Activated CD4-positive, alpha-beta T cell treated with anti-CD3 and anti-CD28 coated beads, Interleukin-2, Interleukin-6, amounts not matched to agents 100 ng/mL and 50 ng/mL, durations not matched to agents 16 hours and 8 hours (primary cell): ENCODE measurements around the gene CDH26.
A peak's percentile ranks its signal among the peaks of the same experiment; 100 is the strongest.
"Not testable (repeated sequence)": the region's sequence is repeated elsewhere in the genome, so short reads cannot be mapped to it uniquely, and the experiment has no call there.

Source experiments
- DNase-seq: peaks from one replicate; pipeline ENCODE4 v3.0.0-alpha.2; 2020

Gene CDH26

DNA sequence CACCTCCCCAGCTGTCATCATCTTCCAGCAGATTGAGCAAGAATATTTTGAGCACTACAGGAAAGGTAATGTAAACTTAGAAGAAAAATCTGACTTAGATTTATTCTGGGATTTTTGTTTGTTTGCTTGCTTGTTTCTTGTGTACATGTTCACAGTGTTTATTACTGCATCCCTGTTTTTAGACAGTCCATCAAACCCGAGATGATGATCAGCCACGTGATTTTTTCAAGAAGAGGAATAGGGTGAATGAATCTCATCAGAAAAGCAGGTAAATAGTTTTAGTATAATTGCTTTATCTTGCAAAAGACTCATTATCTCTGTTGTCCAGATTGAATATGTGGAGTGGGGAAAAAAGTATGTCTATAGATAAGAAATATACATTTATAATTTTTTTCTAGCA, 16.0 kb upstream of the CDH26 start:
- DNase-seq = no peak

DNA sequence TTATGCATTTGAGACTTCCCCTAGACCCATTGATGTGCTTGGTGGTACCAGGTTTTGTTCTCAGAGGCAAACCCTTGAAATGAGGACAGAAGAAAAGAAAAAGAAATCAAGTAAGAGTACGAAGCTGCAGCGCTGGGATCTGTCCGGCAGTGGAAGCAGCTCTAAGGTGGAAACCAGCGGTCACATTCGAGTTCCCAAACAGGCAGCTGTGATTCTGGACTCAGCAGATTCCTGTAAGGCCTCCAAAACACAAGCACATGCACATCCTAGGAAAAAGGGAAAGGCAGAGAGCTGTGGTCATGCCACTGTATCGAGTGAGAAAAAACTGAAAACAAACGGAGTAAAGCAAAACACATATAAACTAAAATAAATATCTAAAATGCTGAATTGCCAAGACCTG, 13.5 kb upstream of the CDH26 start:
- DNase-seq = no peak

DNA sequence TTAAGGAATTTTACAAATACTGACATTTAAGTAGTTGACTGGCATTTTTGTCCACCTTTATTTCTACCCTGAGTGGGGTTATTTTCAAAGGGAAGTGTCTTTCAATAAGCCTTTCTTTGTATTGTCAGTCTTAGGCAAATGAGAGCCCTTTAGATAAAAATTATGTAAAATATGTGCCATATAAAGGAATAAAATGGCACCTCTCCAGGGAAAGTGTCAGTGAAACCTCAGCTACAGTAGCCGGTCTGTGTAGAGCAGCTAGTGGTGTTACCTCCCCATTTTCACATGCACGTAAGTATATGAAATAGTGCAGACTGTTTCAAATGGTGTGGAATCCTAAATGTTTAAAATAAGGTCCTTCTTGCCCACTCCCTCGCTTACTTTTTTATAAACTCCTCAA, 13.0 kb upstream of the CDH26 start:
- DNase-seq = no peak

DNA sequence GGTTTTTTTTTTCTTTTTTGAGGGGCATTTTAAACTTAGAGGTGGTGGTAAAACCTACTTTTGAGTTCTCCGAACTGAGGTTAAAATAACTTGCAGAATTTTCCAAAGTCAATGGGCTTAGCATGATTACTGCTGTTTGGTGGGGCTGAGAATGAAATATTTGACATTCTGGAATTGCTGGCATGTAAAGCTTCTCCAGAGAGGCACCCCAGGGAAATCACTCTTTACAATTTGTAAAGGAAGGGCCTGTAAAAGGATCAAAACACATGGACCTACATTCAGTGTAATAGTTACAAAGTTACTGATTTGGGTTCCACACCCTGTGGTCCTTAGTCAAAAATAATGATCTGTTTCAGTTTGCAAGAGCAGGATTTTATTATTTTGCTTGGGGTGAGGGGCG, 12.5 kb upstream of the CDH26 start:
- no peak for DNase-seq

DNA sequence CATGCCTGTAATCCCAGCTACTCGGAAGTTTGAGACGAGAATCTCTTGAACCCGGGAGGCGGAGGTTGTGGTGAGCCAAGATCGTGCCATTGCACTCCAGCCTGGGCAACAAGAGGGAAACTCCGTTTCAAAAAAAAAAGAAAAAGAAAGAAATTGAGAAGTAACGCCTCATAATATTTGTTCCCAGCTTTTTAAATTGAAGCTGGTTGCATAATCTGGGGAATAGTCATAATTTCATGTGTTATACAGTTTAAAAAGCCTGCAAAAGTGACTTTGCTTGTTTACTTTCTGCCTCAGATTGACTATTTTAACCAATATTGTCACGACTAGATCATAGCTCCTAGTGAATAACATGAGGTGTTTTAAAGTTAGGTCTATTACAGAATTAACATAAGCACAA, 10.8 kb upstream of the CDH26 start:
- no peak for DNase-seq

DNA sequence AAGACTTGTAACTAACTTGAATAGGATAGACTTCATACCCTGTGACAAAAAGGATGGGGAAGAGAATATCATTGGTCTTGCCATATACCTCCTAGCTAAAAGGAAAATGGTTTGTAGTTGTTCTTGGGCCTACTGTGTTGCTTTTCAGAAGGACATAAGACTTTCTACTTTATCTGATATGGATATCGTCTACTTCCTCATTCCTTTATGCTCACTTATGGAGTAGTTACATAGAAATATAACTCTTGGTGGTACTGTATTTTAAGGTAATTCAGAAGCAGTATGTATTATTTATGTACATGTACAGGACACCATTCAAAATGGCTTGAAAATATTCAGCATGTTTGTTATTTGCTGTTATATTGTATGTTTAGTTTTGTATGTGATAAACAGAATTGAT, 10.0 kb upstream of the CDH26 start:
- no peak for DNase-seq

DNA sequence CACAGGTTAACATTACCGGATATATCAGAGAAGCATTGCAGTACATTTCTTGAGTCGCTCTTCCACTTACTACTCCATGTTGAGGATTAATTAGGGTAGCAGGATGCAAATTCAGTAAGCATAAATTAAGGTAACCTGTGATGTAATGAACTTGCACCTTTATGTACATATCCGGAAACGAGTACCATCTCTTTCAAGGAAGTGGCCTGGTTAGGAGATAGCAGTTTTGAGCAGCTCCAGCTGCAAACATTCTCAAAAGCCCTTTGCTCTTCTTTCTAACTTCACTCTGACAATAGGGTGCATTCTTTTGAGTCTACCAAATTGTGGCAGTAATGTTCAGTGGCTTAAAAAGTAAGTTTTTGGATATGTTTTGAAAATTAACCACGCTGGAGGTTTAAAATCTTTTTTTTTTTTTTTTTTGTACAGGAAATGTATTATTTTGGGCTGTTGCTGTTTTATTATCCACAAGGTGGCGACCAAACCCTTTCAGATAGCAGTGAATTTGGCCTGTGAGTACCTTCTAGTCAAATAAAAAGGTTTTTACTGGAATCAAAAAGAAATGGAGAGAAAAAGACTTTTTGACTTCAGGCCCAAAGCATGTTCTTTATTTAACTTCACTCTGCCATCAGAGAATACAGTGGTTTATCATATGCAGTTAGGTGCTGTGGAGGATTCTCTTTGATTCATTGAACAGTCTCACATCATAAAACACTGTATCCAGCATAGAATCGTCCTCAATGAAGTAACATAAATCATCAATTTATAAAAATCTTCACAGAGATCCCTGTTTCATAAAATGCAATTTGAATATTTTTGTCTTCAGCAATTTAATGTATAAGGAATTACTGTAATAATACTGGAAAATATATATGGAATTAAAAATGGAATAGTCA, 9.1 kb upstream of the CDH26 start:
- DNase-seq = peak; percentile 55

DNA sequence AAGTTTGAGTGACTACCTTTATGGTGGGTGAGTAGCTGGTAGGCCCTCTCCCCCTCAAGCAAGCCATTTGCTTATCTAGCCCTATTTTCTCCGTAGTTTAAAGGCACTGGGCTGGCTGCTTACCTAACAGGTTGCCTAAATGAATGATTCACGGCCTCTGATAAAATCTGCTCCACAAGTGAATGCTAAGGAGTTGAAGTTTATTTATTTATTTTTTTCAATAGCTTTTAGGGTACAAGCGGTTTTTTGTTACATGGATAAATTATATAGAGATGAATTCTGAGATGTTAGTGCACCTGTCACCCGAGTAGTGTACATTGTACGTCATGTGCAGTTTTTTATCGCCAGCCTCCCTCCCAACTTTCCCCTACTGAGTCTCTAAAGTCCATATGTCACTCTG, 8.3 kb upstream of the CDH26 start:
- no peak for DNase-seq

DNA sequence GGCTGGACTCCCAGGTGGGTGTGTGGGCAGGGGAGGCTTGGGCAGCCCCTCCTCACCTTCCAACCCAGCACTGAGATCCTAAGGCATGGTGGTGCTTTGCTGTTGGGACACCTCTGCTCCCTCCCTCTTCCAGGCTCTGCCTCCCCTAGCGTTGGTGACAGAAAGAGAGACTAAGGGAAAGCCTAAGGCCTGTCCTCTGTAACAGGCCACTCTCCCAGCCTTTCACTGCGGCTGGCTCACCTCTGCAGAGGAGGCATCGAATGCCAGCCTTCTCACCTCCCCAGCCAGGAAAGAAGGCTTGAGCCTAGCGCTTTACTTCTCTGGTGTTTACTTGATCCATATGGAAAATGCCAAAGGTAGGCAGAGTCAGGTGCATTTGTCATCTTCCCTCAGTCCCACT, 3.5 kb upstream of the CDH26 start:
- no peak for DNase-seq

DNA sequence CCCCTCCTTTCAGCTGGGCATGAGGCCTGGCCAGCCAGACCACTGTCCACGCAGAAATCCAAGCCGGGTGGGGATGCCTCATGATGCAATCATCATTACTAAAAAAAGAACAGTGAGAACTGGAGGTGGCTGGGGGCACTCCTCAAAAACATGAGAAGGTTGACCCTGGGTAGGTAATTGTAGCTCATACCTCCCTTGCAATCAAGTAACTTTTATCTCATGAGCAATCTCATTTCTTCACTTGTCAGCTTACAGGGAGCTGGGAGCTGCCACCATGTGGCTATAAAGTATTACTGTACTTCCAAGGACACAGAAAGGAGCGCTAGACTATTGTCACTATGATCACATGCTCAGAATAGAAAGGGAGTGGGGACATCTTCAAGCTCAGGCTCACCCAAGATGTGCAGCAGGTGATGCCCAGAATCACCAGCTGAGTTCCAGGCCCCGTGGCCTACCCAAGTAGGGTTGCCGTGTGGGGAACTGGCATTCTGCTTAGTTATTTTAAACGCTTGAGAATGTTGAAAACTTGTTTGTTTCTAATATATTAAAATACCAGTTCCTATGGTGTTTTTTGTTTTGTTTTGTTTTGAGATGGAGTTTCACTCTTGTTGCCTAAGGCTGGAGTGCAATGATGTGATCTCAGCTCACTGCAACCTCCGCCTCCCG, 3.0 kb upstream of the CDH26 start:
- no peak for DNase-seq

DNA sequence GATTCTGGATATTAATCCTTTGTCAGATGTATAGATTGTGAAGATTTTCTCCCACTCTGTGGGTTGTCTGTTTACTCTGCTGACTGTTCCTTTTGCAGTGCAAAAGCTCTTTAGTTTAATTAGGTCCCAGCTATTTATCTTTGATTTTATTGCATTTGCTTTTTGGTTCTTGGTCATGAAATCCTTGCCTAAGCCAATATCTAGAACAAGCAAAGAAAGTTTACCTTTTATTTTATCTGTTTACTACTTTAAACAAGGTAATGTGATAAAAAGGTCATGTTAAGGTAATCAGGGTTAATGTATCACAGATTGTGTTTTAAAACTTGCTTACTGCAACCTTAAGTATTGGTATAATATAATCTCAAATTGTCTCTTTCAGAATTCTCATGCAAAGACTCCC, 655 bp upstream of the CDH26 start:
- not testable (repeated sequence) for DNase-seq

DNA sequence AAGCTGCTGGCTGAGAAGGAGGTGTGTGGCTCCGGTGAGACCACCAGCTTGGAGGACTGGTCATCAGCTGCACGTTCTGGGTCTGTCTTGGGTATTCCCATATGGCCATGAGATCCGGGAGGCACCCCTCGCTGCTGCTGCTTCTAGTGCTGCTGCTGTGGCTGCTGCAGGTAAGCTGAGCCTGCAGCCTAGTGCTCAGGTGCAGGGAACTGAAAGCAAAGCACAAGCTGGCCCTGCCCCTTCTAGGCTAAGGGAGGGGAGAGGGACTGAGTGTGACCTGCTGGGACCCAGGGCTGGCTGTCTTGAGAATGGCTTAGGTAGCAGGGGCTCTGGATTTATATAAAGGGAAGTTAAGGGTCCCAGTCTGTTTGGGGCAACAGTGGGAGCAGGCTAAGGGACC, 403 bp downstream of the CDH26 start:
- no peak for DNase-seq

DNA sequence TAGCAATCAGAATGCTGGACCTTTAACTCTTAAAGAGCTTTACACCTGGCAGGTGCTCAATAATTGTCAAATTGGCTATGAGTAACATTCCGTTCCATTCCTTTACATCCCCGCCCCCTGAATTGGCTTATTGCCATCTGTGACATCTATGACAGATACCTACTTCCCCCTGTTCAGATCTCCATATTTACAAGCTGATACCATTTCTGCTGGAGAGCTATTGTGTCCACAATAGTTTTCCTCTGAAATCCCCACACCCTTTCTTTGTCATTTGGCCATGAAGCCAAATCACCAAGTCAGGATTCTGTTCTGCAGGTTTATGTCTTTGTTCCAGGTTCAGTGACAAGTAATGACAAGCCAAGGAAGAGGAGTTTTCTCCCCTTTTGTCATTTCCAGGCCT, 3.2 kb downstream of the CDH26 start:
- no peak for DNase-seq

DNA sequence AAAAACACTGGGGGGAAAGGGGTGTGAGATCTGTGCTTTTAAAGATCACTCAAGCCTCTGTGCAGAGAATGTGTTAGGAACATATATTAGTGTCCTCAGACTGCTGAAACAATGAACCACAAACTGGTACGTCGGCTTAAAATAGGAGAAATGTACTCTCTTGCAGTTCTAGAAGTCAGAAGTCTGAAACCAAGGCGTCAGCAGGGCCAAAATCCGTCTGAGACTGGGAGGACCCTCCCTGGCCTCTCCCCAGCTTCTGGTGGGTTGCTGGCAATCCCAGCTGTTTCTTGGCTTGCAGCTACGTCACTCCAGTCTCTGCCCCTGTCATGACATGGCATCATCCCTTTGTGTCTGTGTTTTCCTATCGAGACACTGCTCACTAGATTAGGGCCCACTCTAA, 3.9 kb downstream of the CDH26 start:
- DNase-seq = no peak

DNA sequence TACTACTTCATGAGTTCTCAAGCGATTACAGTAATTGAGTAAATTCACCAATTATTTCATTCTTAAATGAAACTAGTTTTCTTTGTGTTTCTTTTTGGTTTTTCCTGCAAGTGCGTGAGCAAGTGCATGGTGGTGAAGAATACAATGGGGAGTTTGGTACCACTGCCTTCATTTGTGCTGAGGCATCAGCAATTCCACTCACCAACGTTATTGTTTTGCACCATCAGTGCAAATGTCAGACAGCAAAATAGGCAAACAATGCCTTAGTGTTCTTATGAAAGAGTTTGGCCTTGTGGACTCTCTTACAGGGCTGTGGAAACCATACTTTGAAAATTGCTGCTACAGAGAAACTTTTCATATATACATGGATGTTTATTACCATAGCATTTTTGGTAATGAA, 8.2 kb downstream of the CDH26 start:
- no peak for DNase-seq

DNA sequence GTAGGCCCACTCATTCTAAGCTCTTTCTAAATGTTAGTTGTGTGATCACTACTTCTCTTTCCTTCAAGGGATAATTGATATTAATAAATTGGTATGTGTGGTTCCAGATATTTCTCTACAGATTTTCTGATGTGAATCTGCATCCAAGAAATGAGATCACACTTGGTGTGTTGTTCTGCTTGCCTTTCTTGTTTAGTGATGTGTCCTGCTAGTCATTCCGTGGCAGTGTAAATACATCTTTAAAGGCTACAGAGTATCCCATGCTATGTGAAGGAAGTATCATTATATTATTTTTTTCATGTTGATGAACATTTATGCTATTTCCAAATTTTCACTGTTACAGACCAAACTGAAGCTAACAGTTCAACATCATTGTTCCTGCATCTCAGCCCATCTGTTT, 13.2 kb downstream of the CDH26 start:
- no peak for DNase-seq

DNA sequence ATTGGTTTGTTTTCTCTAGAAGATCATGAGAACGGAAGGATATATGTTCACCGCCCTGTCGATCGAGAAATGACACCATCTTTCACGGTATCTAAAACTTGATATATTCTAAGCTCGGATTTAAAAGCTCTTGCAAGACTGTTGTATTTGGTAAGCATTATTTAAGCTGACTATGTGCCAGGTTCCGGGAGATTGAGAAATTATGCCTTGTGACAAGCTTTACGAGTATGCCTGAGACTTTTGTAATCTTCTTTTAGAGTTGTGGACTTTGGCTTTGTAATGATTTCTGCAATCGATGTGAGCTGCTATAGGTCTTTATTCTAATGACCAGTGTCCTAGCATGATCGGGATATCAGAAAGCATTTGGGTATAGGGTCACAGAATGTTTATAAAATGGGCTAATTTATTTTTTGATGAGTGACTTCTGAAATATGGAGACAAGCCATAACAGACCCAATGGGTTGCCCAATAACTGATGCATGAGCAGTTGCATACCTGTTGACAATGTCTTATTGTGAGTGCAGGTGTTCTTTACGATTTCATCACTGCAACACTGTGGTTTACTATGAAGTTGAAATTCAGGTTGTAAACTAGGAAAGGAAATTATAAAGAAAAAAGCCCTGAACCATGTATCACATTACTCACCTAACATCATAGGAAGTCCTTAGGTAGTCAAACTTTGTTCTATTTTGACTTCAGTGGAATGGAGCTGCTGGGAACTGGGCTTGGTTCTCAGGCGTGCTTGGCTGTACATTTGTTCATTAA, 14.0 kb downstream of the CDH26 start:
- DNase-seq = no peak

DNA sequence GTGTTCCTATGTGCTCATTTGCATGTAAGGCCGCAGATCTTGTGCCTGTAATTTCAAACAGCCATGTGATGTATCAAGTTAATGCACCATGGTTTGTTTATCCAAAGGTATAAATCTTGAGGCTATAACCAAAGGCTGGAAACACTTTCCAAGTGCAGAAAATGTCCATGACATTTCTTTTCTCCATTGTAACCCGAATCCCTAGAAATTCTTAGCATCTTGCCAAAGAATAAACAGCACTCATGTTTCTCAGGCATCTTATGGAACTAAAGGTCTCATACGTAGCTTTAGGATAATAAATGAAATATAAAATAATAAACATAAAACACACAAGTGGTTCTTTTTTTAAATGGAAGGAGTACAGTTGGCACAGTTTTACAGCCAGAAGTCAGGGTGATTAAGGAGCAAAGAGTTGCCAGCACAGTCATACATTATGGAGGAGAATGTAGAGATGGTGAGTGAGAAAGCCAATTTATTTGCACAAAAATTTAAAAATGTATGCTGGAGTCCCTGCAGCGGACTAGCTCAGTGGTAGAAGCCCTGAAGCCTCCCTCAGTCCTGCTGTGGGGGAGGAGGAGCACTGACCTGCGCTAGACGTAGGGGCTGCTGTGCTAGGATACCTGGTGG, 18.0 kb downstream of the CDH26 start:
- no peak for DNase-seq

DNA sequence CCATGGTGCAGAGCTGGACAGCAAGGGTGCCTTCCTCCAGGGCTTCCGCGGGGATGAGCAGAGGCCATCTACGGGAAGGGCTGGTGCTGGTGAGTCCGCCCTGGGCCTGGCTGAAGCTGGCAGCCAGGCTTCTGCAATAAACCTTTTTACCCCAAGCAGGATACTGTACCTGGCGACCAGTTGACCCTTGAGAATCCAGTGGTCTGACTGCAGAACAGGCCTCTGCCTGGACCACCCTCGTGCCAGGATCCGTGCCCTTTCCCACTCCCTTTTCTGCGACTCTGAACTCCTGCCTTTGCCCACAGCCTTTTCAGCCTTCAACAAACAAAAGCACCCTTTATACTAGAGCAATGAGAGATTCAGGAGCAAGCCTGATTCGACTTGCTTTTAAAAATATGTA, 18.9 kb downstream of the CDH26 start:
- no peak for DNase-seq

DNA sequence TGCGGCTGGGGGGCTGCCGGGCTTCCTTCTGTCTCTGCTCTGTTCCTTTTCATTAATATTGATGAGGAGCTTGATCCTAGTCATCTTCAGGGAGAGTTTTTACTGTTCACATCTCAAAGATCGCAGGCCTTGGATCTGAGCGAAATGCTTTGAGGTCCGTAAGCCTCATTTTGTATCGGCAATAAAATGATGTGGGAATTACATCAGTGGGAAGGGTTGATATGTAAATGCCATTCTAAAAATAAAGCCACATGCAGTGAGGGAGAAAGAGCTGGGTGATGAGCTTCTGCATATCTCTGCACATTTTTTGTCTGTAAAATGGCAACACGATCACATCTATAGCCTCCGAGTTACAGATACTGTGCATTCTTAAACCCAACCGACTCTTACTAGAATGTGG, 24.9 kb downstream of the CDH26 start:
- DNase-seq = no peak

DNA sequence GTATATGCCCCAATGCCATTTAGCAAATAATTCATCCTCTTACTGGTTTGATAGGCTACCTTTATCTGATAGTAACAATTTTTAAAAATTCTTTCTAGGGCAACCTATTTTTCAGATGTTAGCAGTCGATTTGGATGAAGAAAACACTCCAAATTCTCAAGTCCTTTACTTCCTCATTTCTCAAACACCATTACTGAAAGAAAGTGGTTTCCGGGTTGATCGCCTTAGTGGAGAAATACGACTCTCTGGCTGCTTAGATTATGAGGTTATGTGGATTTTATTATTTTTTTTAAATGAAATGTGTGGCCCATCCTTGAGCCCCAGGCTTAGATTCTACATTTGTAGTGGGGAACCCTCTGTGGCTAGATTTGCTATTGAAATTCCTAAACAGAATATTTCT, 26.3 kb downstream of the CDH26 start:
- DNase-seq = no peak

DNA sequence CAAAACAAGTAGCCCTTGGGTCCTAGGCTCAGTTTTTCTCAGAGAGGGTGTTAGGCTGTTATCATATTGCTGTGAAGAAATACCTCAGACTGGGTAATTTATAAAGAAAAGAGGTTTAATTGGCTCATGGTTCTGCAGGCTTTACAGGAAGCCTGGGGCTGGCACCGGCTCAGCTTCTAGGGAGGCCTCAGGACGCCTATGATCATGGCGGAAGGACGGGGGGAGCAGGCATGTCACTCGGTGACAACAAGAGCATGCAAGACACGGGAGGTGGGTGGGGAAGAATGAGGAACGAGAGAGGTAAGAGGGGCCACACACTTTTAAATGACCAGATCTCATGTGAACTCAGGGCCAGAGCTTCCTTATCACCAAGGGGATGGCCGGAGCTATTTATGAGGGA, 26.9 kb downstream of the CDH26 start:
- DNase-seq = no peak

DNA sequence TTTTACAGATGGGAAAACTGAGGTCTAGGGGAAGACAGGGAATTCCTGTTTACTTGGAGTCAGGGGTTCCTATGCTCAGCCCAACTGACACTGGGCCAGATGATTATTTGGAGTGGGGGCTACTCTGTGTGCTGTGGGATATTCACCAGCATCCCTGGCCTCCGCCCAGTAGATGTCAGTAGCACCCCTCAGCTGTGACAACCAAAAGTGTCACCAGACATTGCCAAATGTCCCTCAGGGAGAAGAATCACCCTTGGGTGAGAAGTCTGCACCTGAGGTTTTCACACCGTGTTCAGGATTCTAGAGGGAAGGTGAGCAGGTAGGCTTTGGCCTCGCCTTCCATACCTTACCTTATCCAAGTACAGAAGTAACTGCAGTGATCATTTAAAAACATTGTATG, 27.6 kb downstream of the CDH26 start:
- DNase-seq = peak; percentile 30

DNA sequence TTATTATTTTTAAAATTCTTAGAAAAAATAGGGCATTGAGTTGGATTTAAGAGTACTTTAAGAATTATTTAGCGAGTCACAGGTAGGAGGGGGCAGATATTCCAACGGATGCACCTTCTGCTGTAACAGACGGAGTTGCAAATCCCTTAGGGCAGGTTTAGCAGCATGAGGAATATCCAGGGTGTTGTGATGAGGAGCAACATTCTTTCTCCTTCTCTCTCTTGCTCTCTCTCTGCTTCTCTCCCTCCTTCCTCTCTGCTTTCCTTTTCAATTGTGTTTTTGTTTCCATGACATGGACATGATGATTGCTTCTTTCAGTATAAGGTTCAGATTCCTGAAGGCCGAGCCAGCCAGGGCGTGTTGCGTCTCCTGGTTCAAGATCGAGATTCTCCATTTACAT, 28.9 kb downstream of the CDH26 start:
- DNase-seq = no peak
